HepG2 (cell line): ENCODE results near the gene DEPDC1B. TPM values are rescaled to one million over a fixed set of nuclear protein-coding genes. Genes with fewer than 3 reads are reported as not detected.

ENCODE experiments used
- ATAC-seq: fragments of 200-7000 bp; cut with Tn5 transposase; 3 replicates; pipeline ENCODE4 v1.9.1; 2020; ENCODE audit warnings: mild to moderate bottlenecking, moderate library complexity
- BruUV-seq: library from RNA; stranded (reverse); fragments of 400-500 nt; replicated peaks from 2 replicates; lab custom pipeline; 2021; lab: Mats Ljungman, UMichigan
- CTCF ChIA-PET: fragments of 300-600 bp; formaldehyde crosslinking; extraction: SDS; loops from one replicate; lab custom pipeline; 2021; ENCODE audit warnings: low total read pairs, inconsistent platforms, low intra/inter-chr PET ratio; lab: Yijun Ruan, JAX
- POLR2A ChIA-PET: fragments of 350-600 bp; sonication (Branson Sonifier 250); formaldehyde crosslinking; loops from one replicate; lab custom pipeline; 2020; ENCODE audit warnings: antibody characterized with exemption, inconsistent platforms; lab: Yijun Ruan, JAX
- DNase-seq: peaks from one replicate; pipeline ENCODE4 v3.0.0-alpha.2; 2015; ENCODE audit warnings: low spot score
- FAIRE-seq: peaks from 3 replicates; lab custom pipeline; 2011; peaks lifted over from hg19 to GRCh38; lab: Jason Lieb, UNC
- H2AFZ ChIP-seq: one replicate; pipeline ENCODE4 v1.6.1; 2011; ENCODE audit warnings: low read length, inconsistent platforms
- H3K27ac ChIP-seq: fragments of 300-600 bp; 3 replicates; pipeline ENCODE4 v1.8.0; 2011; ENCODE audit warnings: mixed run types, mild to moderate bottlenecking, mixed read lengths, low read length, inconsistent platforms; ENCODE audit not compliant: insufficient read depth; ENCODE audit errors: extremely low read length
- H3K27me3 ChIP-seq, 2 experiments: fragments of 200-600 bp in 1 of 2; 2 replicates in 1 of 2; 3 replicates in 1 of 2; pipeline versions ENCODE4 v1.6.0 to v1.8.0; 2011; ENCODE audit warnings: low read length in 2 of 2, mild to moderate bottlenecking in 2 of 2, moderate library complexity in 2 of 2, inconsistent platforms in 1 of 2; ENCODE audit not compliant: insufficient read depth in 2 of 2, control insufficient read depth in 1 of 2
- H3K36me3 ChIP-seq, 2 experiments: fragments of 200-600 bp in 1 of 2; replicated peaks in 1 of 2; 2 replicates in 1 of 2; 3 replicates in 1 of 2; pipeline versions ENCODE4 v1.5.1 to v1.8.0; 2011; ENCODE audit warnings: low read length in 2 of 2, inconsistent platforms in 1 of 2; ENCODE audit not compliant: insufficient read depth in 2 of 2, control insufficient read depth in 1 of 2
- H3K4me1 ChIP-seq: 2 replicates; pipeline ENCODE4 v1.5.1; 2012; ENCODE audit warnings: low read length, inconsistent platforms; ENCODE audit not compliant: insufficient read depth
- H3K4me2 ChIP-seq: 2 replicates; pipeline ENCODE4 v1.6.0; 2011; ENCODE audit warnings: low read depth, low read length, inconsistent platforms
- H3K4me3 ChIP-seq, 3 experiments: fragments of 200-600 bp in 1 of 3; sonication (generic), shearing (Covaris generic) in 1 of 3; replicated peaks in 1 of 3; 2 replicates each; pipeline ENCODE4 v1.5.1; 2011 to 2016; ENCODE audit warnings: low read length in 3 of 3, inconsistent platforms in 2 of 3, low read depth in 2 of 3, mild to moderate bottlenecking in 2 of 3, control low read depth in 1 of 3, mixed read lengths in 1 of 3; ENCODE audit not compliant: insufficient read depth in 1 of 3
- H3K79me2 ChIP-seq: one replicate; pipeline ENCODE4 v1.6.1; 2011; ENCODE audit warnings: low read length, inconsistent platforms; ENCODE audit not compliant: insufficient read depth
- H3K9ac ChIP-seq: 2 replicates; pipeline ENCODE4 v1.6.0; 2011; ENCODE audit warnings: mild to moderate bottlenecking, low read depth, low read length, inconsistent platforms; ENCODE audit not compliant: insufficient read depth
- H3K9me3 ChIP-seq: 2 replicates; pipeline ENCODE4 v1.5.1; 2012; ENCODE audit warnings: mild to moderate bottlenecking, low read length
- H4K20me1 ChIP-seq: 2 replicates; pipeline ENCODE4 v1.6.0; 2011; ENCODE audit warnings: inconsistent platforms, mild to moderate bottlenecking, low read length, moderate library complexity; ENCODE audit not compliant: insufficient read depth
- BRF2 ChIP-seq: sonication (generic); formaldehyde crosslinking; IDR thresholded peaks from 2 replicates; pipeline ENCODE4 v1.8.1; 2022; ENCODE audit warnings: mild to moderate bottlenecking, missing genetic modification reagents
- MEIS2 ChIP-seq: sonication (generic); formaldehyde crosslinking; IDR thresholded peaks from 2 replicates; pipeline ENCODE4 v1.9.0; 2021; ENCODE audit warnings: mild to moderate bottlenecking, missing genetic modification reagents
- PCBP1 ChIP-seq: fragments of 200-400 bp; formaldehyde crosslinking; IDR thresholded peaks from 2 replicates; pipeline ENCODE4 v1.6.1; 2017; ENCODE audit warnings: mild to moderate bottlenecking, low read depth, low read length, borderline replicate concordance
- RBM22 ChIP-seq: fragments of 200-400 bp; formaldehyde crosslinking; optimal IDR thresholded peaks from 2 replicates; pipeline ENCODE3; 2017; ENCODE audit warnings: mild to moderate bottlenecking, low read length, moderate library complexity
- SSRP1 ChIP-seq: IDR thresholded peaks from 2 replicates; pipeline ENCODE4 v1.6.1; 2016; ENCODE audit warnings: control low read depth
- WGBS: methylation state at CpG from one replicate; pipeline ENCODE4 v1.1.6; 2017; ENCODE audit warnings: low lambda C conversion rate; 5-methylcytosine and 5-hydroxymethylcytosine counted together
- in situ Hi-C: cut with HindIII; loops from 2 replicates; pipeline ENCODE4 v1.10.0; 2017; ENCODE audit warnings: low pct_unique_long_range_greater_than_20kb; ENCODE audit not compliant: extremely low pct_ligation_motif_present
- intact Hi-C: fragments of 100-400 bp; cut with micrococcal nuclease; formaldehyde crosslinking; loops from one replicate; pipeline ENCODE4 v1.10.0; 2022; ENCODE audit not compliant: unreplicated experiment
- polyA plus RNA-seq, 8 experiments: library from polyadenylated mRNA; depleted of rRNA in 3 of 8; stranded (reverse) in 7 of 8; unstranded in 1 of 8; fragments of >200 nt; fragmentation: Illumina TruSeq in 4 of 8; extraction: Trizol in 4 of 8; gene quantifications; 2 replicates each; pipeline versions ENCODE4 v1.2.1 to v1.2.3, GENCODE V29; 2011 to 2016; ENCODE audit warnings: low read depth in 4 of 8, missing spikeins in 1 of 8, mixed read lengths in 1 of 8; ENCODE audit not compliant: insufficient read depth in 1 of 8
- total RNA-seq, 5 experiments: library from RNA; depleted of rRNA; stranded (reverse); fragments of >200 nt; fragmentation: Illumina TruSeq; extraction: Trizol; gene quantifications; 2 replicates each; pipeline ENCODE4 v1.2.3, GENCODE V29; 2016; ENCODE audit warnings: low read depth in 1 of 5

The DEPDC1B gene
- total and polyA plus RNA-seq, 2 of the 13 experiments (the other 11 are each of a cell fraction or from before 2014, with no cell fraction given), result 29.5 to 51.3 TPM

- Histone ChIP-seq H3K79me2 (peaks cover 13% of the 10 kb centered on the region), H3K4me1 (peaks cover 22% of the 10 kb centered on the region), H2AFZ (no peak overlapping the region), H3K9ac (no peak overlapping the region), H4K20me1 (no peaks in the 10 kb centered on the region), H3K9me3 (no peaks in the 10 kb centered on the region), H3K4me2 (no peak overlapping the region), H3K36me3 (no peaks in the 10 kb centered on the region; a peak in 2 of 5 replicates), H3K4me3 (no peak overlapping the region), H3K27me3 (no peaks in the 10 kb centered on the region), H3K27ac (no peak overlapping the region)
- intact Hi-C loops, result no loop called here
- FAIRE-seq (no peak), ATAC-seq (no peak), DNase-seq (no peak)
- BruUV-seq, result no TSS peak
- in situ Hi-C loops, result loop anchor here (25.0 kb wide), 1 partner anchor 1265 kb away; no protein-coding TSS in a partner anchor
- ChIA-PET CTCF (no interaction called here), POLR2A (no interaction called here)
- 98% methylated on average over 3 of the region's 3 CpGs for WGBS
- no peak for TF ChIP-seq RBM22
- no peak for TF ChIP-seq SSRP1
- TF ChIP-seq BRF2 (CRISPR knock-in tag), result no peak
- TF ChIP-seq PCBP1, result no peak
- no peak for TF ChIP-seq MEIS2 (CRISPR knock-in tag)
- TF ChIP-seq, all 625 proteins: peak for 0
These were observed 47.9 kb downstream of the DEPDC1B start for GRCh38 chr5:60651872-60652620.
